Stimulated activated CD8-positive, alpha-beta memory T cell treated with anti-CD3 and anti-CD28 coated beads, Interleukin-7, amount 100 ng/mL, for 24 hours (primary cell): Measurements from ENCODE around the gene AGBL4.

ENCODE experiments used
- DNase-seq: peaks from one replicate; pipeline ENCODE4 v3.0.0-alpha.2; 2020; ENCODE audit warnings: low read depth

The AGBL4 gene

GRCh38 chr1:48761986-48762385 lies 1261.8 kb downstream of the AGBL4 start:
- DNase-seq: no peak

- DNase-seq: no peak
These were observed 1262.3 kb downstream of the AGBL4 start for GRCh38 chr1:48761411-48761810.

- no peak for DNase-seq
These were observed 1262.9 kb downstream of the AGBL4 start for GRCh38 chr1:48760857-48761256.

- no peak for DNase-seq
These were observed 1264.8 kb downstream of the AGBL4 start for GRCh38 chr1:48758976-48759375.

GRCh38 chr1:48757363-48757762 lies 1266.4 kb downstream of the AGBL4 start:
- no peak for DNase-seq

GRCh38 chr1:48756683-48757316 lies 1267.0 kb downstream of the AGBL4 start:
- DNase-seq: no peak

- no peak for DNase-seq
These were observed 1270.5 kb downstream of the AGBL4 start for GRCh38 chr1:48753293-48753692.

GRCh38 chr1:48750109-48750508 lies 1273.6 kb downstream of the AGBL4 start:
- DNase-seq: no peak

- DNase-seq: no peak
These were observed 1274.7 kb downstream of the AGBL4 start for GRCh38 chr1:48749068-48749467.

- DNase-seq: no peak
These were observed 1276.8 kb downstream of the AGBL4 start for GRCh38 chr1:48746906-48747305.

GRCh38 chr1:48744032-48744431 lies 1279.7 kb downstream of the AGBL4 start:
- DNase-seq: no peak

GRCh38 chr1:48743480-48743879 lies 1280.3 kb downstream of the AGBL4 start:
- no peak for DNase-seq

- no peak for DNase-seq
These were observed 1282.4 kb downstream of the AGBL4 start for GRCh38 chr1:48741380-48741779.

- DNase-seq: no peak
These were observed 1283.1 kb downstream of the AGBL4 start for GRCh38 chr1:48740621-48741020.

- no peak for DNase-seq
These were observed 1284.7 kb downstream of the AGBL4 start for GRCh38 chr1:48739091-48739490.

GRCh38 chr1:48738356-48738755 lies 1285.4 kb downstream of the AGBL4 start:
- no peak for DNase-seq

- DNase-seq: no peak
These were observed 1288.0 kb downstream of the AGBL4 start for GRCh38 chr1:48735796-48736195.

GRCh38 chr1:48730164-48730910 lies 1293.4 kb downstream of the AGBL4 start:
- DNase-seq: no peak

GRCh38 chr1:48728584-48728983 lies 1295.2 kb downstream of the AGBL4 start:
- DNase-seq: no peak

GRCh38 chr1:48726557-48727215 lies 1297.1 kb downstream of the AGBL4 start:
- DNase-seq: no peak

GRCh38 chr1:48726139-48726538 lies 1297.6 kb downstream of the AGBL4 start:
- DNase-seq: no peak

- DNase-seq: no peak
These were observed 1298.3 kb downstream of the AGBL4 start for GRCh38 chr1:48725341-48726046.

- DNase-seq: no peak
These were observed 1302.8 kb downstream of the AGBL4 start for GRCh38 chr1:48720929-48721328.
